CD14-positive monocyte (primary cell): ENCODE results near the gene TENT4A. TPM values are rescaled to one million over a fixed set of nuclear protein-coding genes. Genes with fewer than 3 reads are reported as not detected.

Experiments used
- DNase-seq, 3 donors: peaks; one replicate each; pipeline ENCODE4 v3.0.0-alpha.2; 2011 to 2022
- H2AFZ ChIP-seq: 2 replicates; pipeline ENCODE4 v1.6.0; 2012; ENCODE audit warnings: mild to moderate bottlenecking, low read depth, low read length, inconsistent platforms; ENCODE audit not compliant: insufficient read depth, poor library complexity, severe bottlenecking
- H3K27ac ChIP-seq, 2 donors: 1 replicate in 1 of 2; 2 replicates in 1 of 2; pipeline ENCODE4 v1.5.1; 2012 to 2013; ENCODE audit warnings: low read length in 2 of 2, control low read depth in 1 of 2, inconsistent platforms in 1 of 2, low read depth in 1 of 2, mild to moderate bottlenecking in 1 of 2
- H3K27me3 ChIP-seq, 2 donors: one replicate each; pipeline versions ENCODE4 v1.6.0 to v1.6.1; 2011 to 2013; ENCODE audit warnings: low read length in 2 of 2; ENCODE audit not compliant: control insufficient read depth in 2 of 2, insufficient read depth in 2 of 2
- H3K36me3 ChIP-seq, 2 donors: replicated peaks in 1 of 2; 1 replicate in 1 of 2; 2 replicates in 1 of 2; pipeline versions ENCODE4 v1.5.1 to v1.6.1; 2012 to 2013; ENCODE audit warnings: low read length in 2 of 2, control low read depth in 1 of 2, inconsistent platforms in 1 of 2, mild to moderate bottlenecking in 1 of 2; ENCODE audit not compliant: insufficient read depth in 2 of 2, control insufficient read depth in 1 of 2
- H3K4me1 ChIP-seq, 2 donors: 1 replicate in 1 of 2; 2 replicates in 1 of 2; pipeline versions ENCODE4 v1.5.1 to v1.6.1; 2012 to 2013; ENCODE audit warnings: low read length in 2 of 2, control low read depth in 1 of 2, inconsistent platforms in 1 of 2, mild to moderate bottlenecking in 1 of 2, moderate library complexity in 1 of 2; ENCODE audit not compliant: insufficient read depth in 2 of 2, control insufficient read depth in 1 of 2
- H3K4me2 ChIP-seq: replicated peaks from 2 replicates; pipeline ENCODE3; 2012; ENCODE audit warnings: low read length, moderate library complexity, mild to moderate bottlenecking; ENCODE audit not compliant: poor library complexity, severe bottlenecking; ENCODE audit errors: extremely low read depth
- H3K4me3 ChIP-seq, 3 experiments: fragments of 200-600 bp in 1 of 3; sonication (generic) in 1 of 3; replicated peaks in 1 of 3; 1 replicate in 2 of 3; 2 replicates in 1 of 3; pipeline ENCODE4 v1.5.1; 2011 to 2013; ENCODE audit warnings: low read length in 3 of 3, mild to moderate bottlenecking in 3 of 3, control low read depth in 2 of 3, low read depth in 2 of 3, inconsistent platforms in 1 of 3, moderate library complexity in 1 of 3
- H3K79me2 ChIP-seq: 2 replicates; pipeline ENCODE4 v1.6.0; 2012; ENCODE audit warnings: mild to moderate bottlenecking, control low read depth, inconsistent platforms, low read length, moderate library complexity; ENCODE audit not compliant: insufficient read depth
- H3K9ac ChIP-seq: 2 replicates; pipeline ENCODE4 v1.6.0; 2017; ENCODE audit warnings: low read length, mild to moderate bottlenecking; ENCODE audit not compliant: insufficient read depth, poor library complexity, severe bottlenecking
- H3K9me3 ChIP-seq, 2 donors: replicated peaks in 1 of 2; 1 replicate in 1 of 2; 2 replicates in 1 of 2; pipeline versions ENCODE4 v1.5.1 to v1.6.1; 2012 to 2013; ENCODE audit warnings: low read length in 2 of 2, control low read depth in 1 of 2; ENCODE audit not compliant: control insufficient read depth in 1 of 2, insufficient read depth in 1 of 2
- H4K20me1 ChIP-seq: 2 replicates; pipeline ENCODE4 v1.6.0; 2012; ENCODE audit warnings: mild to moderate bottlenecking, low read length, control low read depth, moderate library complexity; ENCODE audit not compliant: insufficient read depth
- H3K27ac Mint-ChIP-seq, 7 donors: one replicate each; pipeline ENCODE4 v1.8.0; 2020; ENCODE audit warnings: mild to moderate bottlenecking in 7 of 7, mixed read lengths in 7 of 7, moderate library complexity in 6 of 7, inconsistent platforms in 2 of 7
- H3K27me3 Mint-ChIP-seq, 3 donors: one replicate each; pipeline ENCODE4 v1.8.0; 2021 to 2022; ENCODE audit warnings: low read depth in 3 of 3, mild to moderate bottlenecking in 3 of 3, mixed read lengths in 3 of 3, moderate library complexity in 3 of 3, inconsistent platforms in 1 of 3
- H3K36me3 Mint-ChIP-seq, 2 donors: one replicate each; pipeline ENCODE4 v1.8.0; 2020; ENCODE audit warnings: mixed read lengths in 2 of 2, inconsistent platforms in 1 of 2, mild to moderate bottlenecking in 1 of 2
- H3K4me1 Mint-ChIP-seq: one replicate; pipeline ENCODE4 v1.8.0; 2020; ENCODE audit warnings: mild to moderate bottlenecking, mixed read lengths
- H3K4me3 Mint-ChIP-seq, 2 donors: one replicate each; pipeline ENCODE4 v1.8.0; 2020; ENCODE audit warnings: mild to moderate bottlenecking in 2 of 2, mixed read lengths in 2 of 2, moderate library complexity in 1 of 2
- H3K9me3 Mint-ChIP-seq, 7 donors: one replicate each; pipeline ENCODE4 v1.8.0; 2020 to 2022; ENCODE audit warnings: mixed read lengths in 7 of 7, mild to moderate bottlenecking in 6 of 7, moderate library complexity in 6 of 7, inconsistent platforms in 2 of 7
- CTCF ChIP-seq: fragments of 200-600 bp; IDR thresholded peaks from one replicate; pipeline ENCODE4 v1.8.0; 2022; ENCODE audit warnings: antibody characterized with exemption, mild to moderate bottlenecking
- WGBS: methylation state at CpG from one replicate; pipeline ENCODE4 v1.1.5; 2013; ENCODE audit warnings: missing lambda C conversion rate; ENCODE audit not compliant: insufficient coverage; 5-methylcytosine and 5-hydroxymethylcytosine counted together
- intact Hi-C, 2 donors: fragments of 100-400 bp; cut with micrococcal nuclease; formaldehyde crosslinking; loops; one replicate each; pipeline versions ENCODE4 v1.15.0 to v1.15.1; 2023
- polyA plus RNA-seq, 3 donors: library from polyadenylated mRNA; depleted of rRNA in 1 of 3; unstranded in 2 of 3; stranded (reverse) in 1 of 3; fragments of 300-500 nt in 2 of 3; fragments of >200 nt in 1 of 3; fragmentation: Illumina TruSeq in 2 of 3; gene quantifications; 1 replicate in 2 of 3; 2 replicates in 1 of 3; pipeline ENCODE4 v1.2.3, GENCODE V29; 2012 to 2021

Gene TENT4A
- polyA plus RNA-seq, 3 donors = 0.17 to 15.6 (median 0.44) TPM

GRCh38 chr5:6730807-6731206 lies 17.6 kb downstream of the TENT4A start:
- Histone ChIP-seq H3K27me3 (no peaks in the 10 kb centered on the region), H3K79me2 (peaks cover 100% of the 10 kb centered on the region), H3K27ac (no peak overlapping the region), H3K4me1 (peaks cover 23 to 33% of the 10 kb centered on the region in 2 donors), H4K20me1 (peaks cover 99% of the 10 kb centered on the region), H3K4me2 (no peak overlapping the region), H3K9ac (no peak overlapping the region), H3K9me3 (no peaks in the 10 kb centered on the region), H3K36me3 (peaks cover 3 to 21% of the 10 kb centered on the region in 2 donors), H2AFZ (no peak overlapping the region), H3K4me3 (no peak overlapping the region)
- H3K4me3 Mint-ChIP-seq = no peak overlapping the region
- H3K27ac Mint-ChIP-seq = no peak overlapping the region
- no peak for DNase-seq
- H3K4me1 Mint-ChIP-seq = peaks cover 63% of the 10 kb centered on the region
- H3K27me3 Mint-ChIP-seq = no peaks in the 10 kb centered on the region
- H3K9me3 Mint-ChIP-seq = no peaks in the 10 kb centered on the region
- no CpG with 5 or more reads among the region's 3 CpGs for WGBS
- H3K36me3 Mint-ChIP-seq = peaks cover 30 to 48% of the 10 kb centered on the region in 2 donors
- no peak for TF ChIP-seq CTCF
- intact Hi-C loops = no loop called here

- H3K36me3 Mint-ChIP-seq = peaks cover 22 to 39% of the 10 kb centered on the region in 2 donors
These were observed 18.4 kb downstream of the TENT4A start for GRCh38 chr5:6731465-6732237.

More at GRCh38 chr5:6731465-6732237, 18.4 kb downstream of the TENT4A start:
- no peaks in the 10 kb centered on the region for H3K9me3 Mint-ChIP-seq
- peak overlapping the region in 6 of 7 donors; percentile 23 to 85 (median 78) for H3K27ac Mint-ChIP-seq
- peaks cover 2 to 12% of the 10 kb centered on the region in 2 donors for H3K36me3 ChIP-seq
- no peak overlapping the region for H2AFZ ChIP-seq
- no CpG with 5 or more reads among the region's 7 CpGs for WGBS
- no peak for DNase-seq
- intact Hi-C loops = no loop called here
- H3K79me2 ChIP-seq = peaks cover 100% of the 10 kb centered on the region
- no peak overlapping the region for H3K4me3 Mint-ChIP-seq
- no peak for TF ChIP-seq CTCF
- peak overlapping the region; percentile 51 for H3K4me2 ChIP-seq
- peaks cover 66% of the 10 kb centered on the region for H3K4me1 Mint-ChIP-seq
- no peaks in the 10 kb centered on the region for H3K27me3 ChIP-seq
- H3K27me3 Mint-ChIP-seq = no peaks in the 10 kb centered on the region
- peak overlapping the region; percentile 10 for H3K9ac ChIP-seq
- H3K4me3 ChIP-seq = peak overlapping the region in 1 of 3 experiments; percentile 41
- no peaks in the 10 kb centered on the region for H3K9me3 ChIP-seq
- H3K4me1 ChIP-seq = peaks cover 23 to 33% of the 10 kb centered on the region in 2 donors
- H4K20me1 ChIP-seq = peaks cover 100% of the 10 kb centered on the region
- H3K27ac ChIP-seq = peak overlapping the region in 1 of 2 donors; percentile 67
